ENCODE data around the gene ERCC8. TPM values are rescaled to one million over a fixed set of nuclear protein-coding genes. Genes with fewer than 3 reads are reported as not detected.
A peak's percentile ranks its signal among the peaks of the same experiment; 100 is the strongest.
"Not testable (repeated sequence)": the region's sequence is repeated elsewhere in the genome, so short reads cannot be mapped to it uniquely, and the experiment has no call there.

Gene ERCC8
- total and polyA plus RNA-seq, 11 donors = 3.0 to 10.1 (median 6.1) TPM

GRCh38 chr5:60883229-60883628 is 61.6 kb downstream of the ERCC8 start:
- TF ChIP-seq POLR2A (IDR thresholded peaks at IDR 0.05) (no peak), CTCF (IDR thresholded peaks at IDR 0.05) (peak in 6 of 12 donors; percentile 7 to 37 (median 24))
- intact Hi-C loops (cut with DNase I) = loop anchor here in 1 of 10 donors (10.0 kb wide), 1 partner anchor 208 kb away; no protein-coding TSS in a partner anchor
- Histone ChIP-seq H3K4me1 (no peaks in the 10 kb centered on the region), H3K4me3 (no peak overlapping the region), H3K27ac (no peak overlapping the region), H3K27me3 (no peaks in the 10 kb centered on the region), H3K36me3 (peaks cover 0 to 14% (median 4%) of the 10 kb centered on the region in 9 donors), H3K9me3 (peaks cover 0 to 9% (median 0%) of the 10 kb centered on the region in 12 donors)
- no peak for DNase-seq
- ATAC-seq = no peak

- Histone ChIP-seq H3K9me3 (peaks cover 0 to 25% (median 4%) of the 10 kb centered on the region in 12 donors), H3K4me1 (no peaks in the 10 kb centered on the region), H3K27me3 (no peaks in the 10 kb centered on the region), H3K27ac (no peak overlapping the region), H3K36me3 (no peaks in the 10 kb centered on the region), H3K4me3 (no peak overlapping the region)
- no peak for DNase-seq
- TF ChIP-seq POLR2A (IDR thresholded peaks at IDR 0.05) = no peak
- TF ChIP-seq CTCF (IDR thresholded peaks at IDR 0.05) = no peak
- intact Hi-C loops (cut with DNase I) = no loop called here
- no peak for ATAC-seq
Observed at GRCh38 chr5:60872892-60873291, 72.0 kb downstream of the ERCC8 start.

- no peak for ATAC-seq
- WGBS, 4 donors = 93 to 99% (median 95%) methylated on average over 3 of the region's 3 CpGs
- no peaks in the 10 kb centered on the region for H3K4me1 ChIP-seq
- H3K27ac ChIP-seq = no peak overlapping the region
- no peaks in the 10 kb centered on the region for H3K36me3 ChIP-seq
- TF ChIP-seq POLR2A (IDR thresholded peaks at IDR 0.05) (no peak), CTCF (IDR thresholded peaks at IDR 0.05) (no peak)
- H3K9me3 ChIP-seq = peaks cover 0 to 24% (median 4%) of the 10 kb centered on the region in 12 donors
- intact Hi-C loops (cut with DNase I) = no loop called here
- DNase-seq = no peak
- H3K4me3 ChIP-seq = no peak overlapping the region
- H3K27me3 ChIP-seq = no peaks in the 10 kb centered on the region
Observed at GRCh38 chr5:60870857-60871256, 74.0 kb downstream of the ERCC8 start.

- H3K4me1 ChIP-seq; ATAC-seq; H3K36me3 ChIP-seq; H3K9me3 ChIP-seq; H3K27ac ChIP-seq; H3K4me3 ChIP-seq; intact Hi-C loops (cut with DNase I); H3K27me3 ChIP-seq; DNase-seq: not testable (repeated sequence)
- 92 to 97% (median 95%) methylated on average over 15 to 16 of the region's 16 CpGs for WGBS, 4 donors
Observed at GRCh38 chr5:60860572-60860971, 84.3 kb downstream of the ERCC8 start.

- ATAC-seq = no peak
- H3K36me3 ChIP-seq = no peaks in the 10 kb centered on the region
- intact Hi-C loops (cut with DNase I) = no loop called here
- no peaks in the 10 kb centered on the region for H3K4me1 ChIP-seq
- no peak overlapping the region for H3K27ac ChIP-seq
- H3K4me3 ChIP-seq = no peak overlapping the region
- H3K27me3 ChIP-seq = no peaks in the 10 kb centered on the region
- DNase-seq = no peak
- TF ChIP-seq POLR2A (IDR thresholded peaks at IDR 0.05) (no peak), CTCF (IDR thresholded peaks at IDR 0.05) (no peak)
- WGBS, 4 donors = 94 to 100% (median 97%) methylated on average over 1 of the region's 1 CpG
- peaks cover 0 to 3% (median 0%) of the 10 kb centered on the region in 12 donors for H3K9me3 ChIP-seq
Observed at GRCh38 chr5:60856066-60856465, 88.8 kb downstream of the ERCC8 start.

Measured in heart left ventricle (tissue), 16 donors.